GM18907 (cell line): Measurements from ENCODE around the gene SLC22A12.
"Not testable (repeated sequence)": the region's sequence is repeated elsewhere in the genome, so short reads cannot be mapped to it uniquely, and the experiment has no call there.

Experiments used
- ATAC-seq: cut with Tn5 transposase; IDR thresholded peaks from one replicate; pipeline ENCODE4 v1.9.1; 2021; ENCODE audit warnings: mild to moderate bottlenecking, moderate library complexity; ENCODE audit not compliant: unreplicated experiment

Gene SLC22A12

DNA sequence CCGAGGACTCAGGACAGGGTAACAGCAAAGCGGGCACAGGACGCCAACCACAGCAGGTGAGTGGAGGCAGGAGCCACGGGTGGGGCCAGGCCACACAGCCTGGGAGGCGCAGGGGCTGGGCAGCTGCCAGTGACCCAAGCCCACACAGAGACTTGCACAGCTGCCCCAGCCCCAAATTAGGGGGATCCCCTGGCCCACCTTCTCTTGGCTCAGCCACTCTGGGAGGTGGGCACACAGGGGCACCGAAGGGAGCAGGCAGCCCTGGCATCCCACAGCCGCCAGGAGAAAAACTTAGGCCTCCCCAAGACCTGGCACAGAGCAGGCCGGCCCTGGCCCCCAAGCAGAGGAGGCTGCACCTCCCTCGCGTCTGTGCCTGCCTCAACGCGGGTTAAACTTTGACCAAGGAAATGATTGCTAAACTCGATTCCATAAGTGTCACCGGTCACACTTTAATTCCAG, at the start of gene SLC22A12:
TSS of gene SLC22A12 (plus strand) at position 458 of the 459 bp plus-strand sequence. CDS start 337 bp downstream, outside the sequence.
- no peak for ATAC-seq

- ATAC-seq, result no peak
Observed at GRCh38 chr11:64542172-64543125, 48.6 kb upstream of the SLC22A12 start.

- no peak for ATAC-seq
Observed at GRCh38 chr11:64543818-64544217, 47.2 kb upstream of the SLC22A12 start.

- no peak for ATAC-seq
Observed at GRCh38 chr11:64544616-64545296, 46.3 kb upstream of the SLC22A12 start.

DNA sequence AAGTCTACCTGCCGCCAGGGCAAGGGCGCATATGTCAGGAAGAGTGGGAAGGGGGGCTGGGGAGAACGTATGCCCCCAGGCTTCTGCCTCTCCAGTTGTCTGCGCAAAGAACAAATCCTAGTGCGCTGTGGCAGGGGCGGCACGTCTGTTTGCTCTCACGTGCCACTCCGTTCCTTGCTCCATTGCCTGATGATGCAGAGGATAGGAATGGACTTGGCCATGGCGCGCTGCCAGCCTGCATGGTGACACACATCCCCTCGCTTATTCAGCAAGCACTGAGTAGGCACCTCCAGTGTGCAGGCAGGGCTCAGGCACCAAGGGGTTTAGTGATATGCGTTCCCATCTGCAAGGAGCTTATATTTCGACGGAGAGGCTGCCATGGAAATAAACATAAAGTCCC, 45.4 kb upstream of the SLC22A12 start:
- no peak for ATAC-seq

GRCh38 chr11:64546176-64546575, 44.8 kb upstream of the SLC22A12 start:
- no peak for ATAC-seq

- ATAC-seq, result no peak
Observed at GRCh38 chr11:64546600-64546999, 44.4 kb upstream of the SLC22A12 start.

- no peak for ATAC-seq
Observed at GRCh38 chr11:64549969-64550368, 41.1 kb upstream of the SLC22A12 start.

DNA sequence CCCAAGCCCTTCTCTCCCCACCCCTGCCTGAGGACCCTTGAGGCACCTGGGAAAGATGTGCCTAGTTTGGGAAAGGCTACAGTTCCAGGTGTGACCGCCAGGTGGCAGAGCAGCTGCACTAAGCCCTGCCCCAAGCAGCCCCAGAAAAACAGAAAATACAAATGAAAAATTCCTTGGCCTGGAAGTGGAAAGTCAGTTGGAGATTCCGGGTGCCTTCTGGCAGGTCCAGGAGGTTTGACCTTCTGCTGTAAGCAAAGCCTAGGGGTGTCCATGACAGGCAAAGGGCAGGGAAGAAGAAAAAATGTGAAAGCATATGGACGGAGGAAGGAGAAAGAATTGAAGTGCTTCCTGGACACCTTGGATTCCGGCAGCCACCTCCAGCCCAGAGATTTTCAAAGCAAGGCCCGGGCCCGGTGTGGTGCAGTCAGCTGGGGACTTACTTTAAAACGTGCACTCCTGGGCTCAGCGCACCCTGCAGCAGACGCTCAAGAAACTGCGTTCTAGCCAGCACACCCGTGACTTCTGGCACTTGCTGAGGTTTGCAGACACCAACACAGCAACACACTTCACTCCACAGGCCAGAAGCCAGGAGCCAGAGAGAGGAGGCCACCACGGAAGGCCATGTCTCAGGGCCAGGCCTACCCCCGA, 37.3 kb upstream of the SLC22A12 start:
- no peak for ATAC-seq

GRCh38 chr11:64556044-64556720, 34.8 kb upstream of the SLC22A12 start:
- ATAC-seq, result no peak

DNA sequence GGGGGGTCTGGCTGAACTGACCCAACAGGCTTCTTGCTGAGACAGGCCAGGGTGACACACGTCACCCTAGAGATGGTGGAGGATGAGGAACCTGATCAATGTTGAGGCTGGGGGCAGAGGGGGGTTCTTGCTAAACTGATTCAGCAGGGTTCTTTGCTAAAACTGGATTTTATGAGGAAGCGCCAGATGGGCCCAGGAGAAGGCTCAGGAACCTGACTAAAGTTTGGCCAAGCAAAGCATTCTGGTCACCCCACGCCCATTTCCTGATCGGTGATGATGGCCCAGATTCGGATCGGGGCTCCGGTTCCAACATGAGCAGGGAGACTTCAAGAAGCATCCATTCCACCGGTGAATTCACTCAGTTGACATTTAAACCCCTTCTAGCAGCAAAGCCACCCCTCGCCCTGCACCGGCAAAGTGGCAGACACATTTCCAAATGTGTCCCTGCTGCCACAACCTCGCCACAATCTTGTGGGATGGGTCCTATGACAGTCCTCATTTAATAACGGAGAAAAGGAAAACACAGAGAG, 34.2 kb upstream of the SLC22A12 start:
- ATAC-seq, result no peak

DNA sequence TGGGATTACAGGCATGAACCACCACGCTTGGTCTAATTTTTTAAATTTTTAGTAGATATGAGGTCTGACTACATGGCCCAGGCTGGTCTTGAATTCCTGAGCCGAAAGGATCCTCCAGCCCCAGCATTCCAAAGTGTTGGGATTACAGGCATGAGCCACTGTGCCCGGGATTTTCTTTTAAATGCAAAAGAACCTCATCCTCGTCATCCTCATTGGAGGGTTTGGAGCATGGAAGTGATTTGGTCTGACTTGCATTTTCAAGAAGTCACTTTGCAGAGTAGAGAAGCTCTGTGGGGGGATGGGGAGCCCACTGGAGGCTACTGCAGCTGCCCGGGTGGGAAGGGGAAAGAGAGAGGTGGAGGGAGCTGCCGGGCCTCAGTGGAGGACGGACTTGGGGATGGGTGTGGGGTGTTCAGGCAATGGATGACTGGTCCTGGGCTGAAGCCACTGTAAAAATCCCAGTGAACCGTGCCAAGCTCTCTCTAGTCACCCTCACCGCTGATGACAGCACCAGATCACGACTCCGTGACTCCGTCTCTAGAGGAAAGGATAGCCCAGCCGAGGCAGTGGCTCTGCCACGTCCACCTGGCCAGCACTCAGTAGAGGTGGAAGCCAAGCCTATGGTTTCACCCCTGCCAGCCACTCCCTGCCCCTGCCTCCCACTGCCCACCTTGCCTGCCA, 32.8 kb upstream of the SLC22A12 start:
- ATAC-seq, result no peak

DNA sequence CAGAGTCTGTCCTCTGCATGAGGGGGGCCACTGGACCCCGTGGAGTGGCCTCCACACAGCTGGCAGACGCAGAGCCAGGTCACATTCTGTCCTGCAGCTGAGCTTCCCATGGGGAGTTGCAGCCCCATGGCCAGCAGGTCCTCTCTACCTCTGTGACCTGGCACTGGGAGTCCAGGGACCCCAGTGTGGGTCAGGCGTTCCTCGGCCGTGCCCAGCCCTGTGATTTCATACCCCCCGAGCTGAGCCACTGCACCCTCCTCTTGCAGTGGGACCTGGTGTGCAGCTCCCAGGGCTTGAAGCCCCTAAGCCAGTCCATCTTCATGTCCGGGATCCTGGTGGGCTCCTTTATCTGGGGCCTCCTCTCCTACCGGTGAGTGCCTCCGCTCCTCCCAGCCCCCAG, 32.2 kb upstream of the SLC22A12 start:
- no peak for ATAC-seq

GRCh38 chr11:64559351-64560138, 31.5 kb upstream of the SLC22A12 start:
- no peak for ATAC-seq

DNA sequence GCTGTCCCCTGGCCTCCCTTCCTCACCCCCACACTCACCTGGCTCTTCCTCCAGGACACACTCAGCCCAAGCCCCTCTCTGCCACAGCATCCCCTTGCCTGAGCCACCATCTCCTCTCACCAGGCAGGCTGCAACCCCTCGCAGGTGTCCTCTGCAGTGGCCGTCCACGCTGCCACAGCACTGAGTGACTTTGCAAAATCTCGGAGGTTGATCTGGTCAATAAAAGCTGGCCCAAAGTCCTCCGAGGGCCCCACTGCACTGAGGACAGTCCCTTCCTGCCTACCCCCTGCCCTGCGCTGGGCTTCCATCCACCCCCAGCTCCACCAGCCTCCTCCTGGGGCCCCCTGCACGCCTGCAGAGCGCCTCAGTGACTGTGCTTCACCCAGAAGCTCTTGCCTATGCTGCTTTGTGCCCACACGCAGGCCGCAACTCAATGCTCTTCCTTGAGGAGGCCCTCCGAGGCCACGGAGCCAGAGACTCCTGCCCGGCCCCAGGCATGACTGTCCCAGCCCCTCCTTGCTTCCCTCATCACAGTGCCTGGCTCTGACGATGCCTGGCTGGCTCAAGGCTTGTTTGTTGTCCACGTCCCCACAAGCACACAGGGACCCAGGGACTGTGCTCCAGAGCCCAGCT, 30.8 kb upstream of the SLC22A12 start:
- no peak for ATAC-seq

DNA sequence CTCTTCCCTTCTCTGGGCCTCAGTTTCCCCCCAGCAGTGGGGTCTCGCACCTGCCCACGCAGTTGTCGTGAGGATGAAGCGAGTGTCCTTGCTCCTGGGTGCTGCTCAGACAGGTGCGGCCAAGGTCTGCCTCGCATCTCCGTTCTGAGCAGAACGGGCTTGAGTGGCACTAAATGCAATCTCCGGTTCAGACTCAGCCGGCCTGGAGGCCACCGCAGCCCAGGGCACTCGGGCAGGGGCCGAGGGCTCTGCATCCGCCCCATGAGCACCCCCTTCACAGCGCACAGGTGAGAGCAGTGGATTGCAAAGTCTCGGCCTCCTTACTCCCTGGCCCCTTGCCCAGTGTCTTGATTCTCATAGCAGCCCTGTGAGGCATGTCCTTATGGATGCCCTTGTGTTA, 30.1 kb upstream of the SLC22A12 start:
- ATAC-seq, result no peak

- ATAC-seq, result not testable (repeated sequence)
Observed at GRCh38 chr11:64561429-64561828, 29.6 kb upstream of the SLC22A12 start.

GRCh38 chr11:64561984-64562722, 28.9 kb upstream of the SLC22A12 start:
- no peak for ATAC-seq
